ENCODE measurements around the gene HIPK4.

Gene HIPK4

GRCh38 chr19:40414542-40415535, 24.9 kb upstream of the HIPK4 start:
- Histone ChIP-seq H3K4me3 (ENCODE audit: low read length, poor library complexity, severe bottlenecking) (no peak overlapping the region), H4K20me1 (ENCODE audit: insufficient read depth, low read length, poor library complexity, severe bottlenecking) (no peaks in the 10 kb centered on the region), H3K9ac (ENCODE audit: low read depth, low read length, poor library complexity, severe bottlenecking) (no peak overlapping the region), H2AFZ (ENCODE audit: low read length) (no peak overlapping the region), H3K4me1 (ENCODE audit: insufficient read depth, low read length, poor library complexity, severe bottlenecking) (peaks cover 10% of the 10 kb centered on the region), H3K4me2 (ENCODE audit: low read depth, low read length, poor library complexity, severe bottlenecking) (no peak overlapping the region), H3K9me2 (replicated peaks; ENCODE audit: low read depth, low read length) (no peaks in the 10 kb centered on the region), H3K36me3 (ENCODE audit: insufficient read depth, low read length) (no peaks in the 10 kb centered on the region), H3F3A (ENCODE audit: low read depth) (no peaks in the 10 kb centered on the region), H3K27me3 (ENCODE audit: insufficient read depth, low read length, poor library complexity, severe bottlenecking) (no peaks in the 10 kb centered on the region), H3K79me2 (ENCODE audit: insufficient read depth, low read length) (no peaks in the 10 kb centered on the region), H3K9me3 (ENCODE audit: insufficient read depth, low read depth, low read length) (no peaks in the 10 kb centered on the region)
- TF ChIP-seq CTCF (conservative IDR thresholded peaks at IDR 0.05; ENCODE audit: low read length): no peak
- no peak for TF ChIP-seq EZH2phosphoT487 (IDR thresholded peaks at IDR 0.05; ENCODE audit: borderline replicate concordance)

- no peaks in the 10 kb centered on the region for H3K9me3 ChIP-seq (ENCODE audit: insufficient read depth, low read depth, low read length)
- H3K4me2 ChIP-seq (ENCODE audit: low read depth, low read length, poor library complexity, severe bottlenecking): no peak within 1 kb of the TSS
- H3K27me3 ChIP-seq (ENCODE audit: insufficient read depth, low read length, poor library complexity, severe bottlenecking): no peaks in the 10 kb centered on the region
- peak within 1 kb of the TSS; percentile 46 for H2AFZ ChIP-seq (ENCODE audit: low read length)
- H3K79me2 ChIP-seq (ENCODE audit: insufficient read depth, low read length): no peaks in the 10 kb centered on the region
- no peak for TF ChIP-seq CTCF (conservative IDR thresholded peaks at IDR 0.05; ENCODE audit: low read length)
- TF ChIP-seq EZH2phosphoT487 (IDR thresholded peaks at IDR 0.05; ENCODE audit: borderline replicate concordance): no peak
- H3K4me1 ChIP-seq (ENCODE audit: insufficient read depth, low read length, poor library complexity, severe bottlenecking): peaks cover 12% of the 10 kb centered on the region
- H3K9ac ChIP-seq (ENCODE audit: low read depth, low read length, poor library complexity, severe bottlenecking): peak within 1 kb of the TSS; percentile 18
- H4K20me1 ChIP-seq (ENCODE audit: insufficient read depth, low read length, poor library complexity, severe bottlenecking): no peaks in the 10 kb centered on the region
- no peaks in the 10 kb centered on the region for H3F3A ChIP-seq (ENCODE audit: low read depth)
- H3K9me2 ChIP-seq (replicated peaks; ENCODE audit: low read depth, low read length): no peaks in the 10 kb centered on the region
- no peak within 1 kb of the TSS for H3K4me3 ChIP-seq (ENCODE audit: low read length, poor library complexity, severe bottlenecking)
- no peaks in the 10 kb centered on the region for H3K36me3 ChIP-seq (ENCODE audit: insufficient read depth, low read length)
Observed at GRCh38 chr19:40413291-40413845, 23.4 kb upstream of the HIPK4 start, which contains the start of gene PRX. PRX (minus strand) TSS chr19:40413378; CDS start chr19:40407932, 5,446 bp downstream.

GRCh38 chr19:40412866-40413265, 22.9 kb upstream of the HIPK4 start:
- H2AFZ ChIP-seq (ENCODE audit: low read length): no peak overlapping the region
- H3K36me3 ChIP-seq (ENCODE audit: insufficient read depth, low read length): no peaks in the 10 kb centered on the region
- H3K79me2 ChIP-seq (ENCODE audit: insufficient read depth, low read length): no peaks in the 10 kb centered on the region
- no peak overlapping the region for H3K4me2 ChIP-seq (ENCODE audit: low read depth, low read length, poor library complexity, severe bottlenecking)
- no peaks in the 10 kb centered on the region for H3K27me3 ChIP-seq (ENCODE audit: insufficient read depth, low read length, poor library complexity, severe bottlenecking)
- H4K20me1 ChIP-seq (ENCODE audit: insufficient read depth, low read length, poor library complexity, severe bottlenecking): no peaks in the 10 kb centered on the region
- H3K9ac ChIP-seq (ENCODE audit: low read depth, low read length, poor library complexity, severe bottlenecking): no peak overlapping the region
- H3K9me2 ChIP-seq (replicated peaks; ENCODE audit: low read depth, low read length): no peaks in the 10 kb centered on the region
- no peaks in the 10 kb centered on the region for H3F3A ChIP-seq (ENCODE audit: low read depth)
- peaks cover 12% of the 10 kb centered on the region for H3K4me1 ChIP-seq (ENCODE audit: insufficient read depth, low read length, poor library complexity, severe bottlenecking)
- no peak overlapping the region for H3K4me3 ChIP-seq (ENCODE audit: low read length, poor library complexity, severe bottlenecking)
- no peaks in the 10 kb centered on the region for H3K9me3 ChIP-seq (ENCODE audit: insufficient read depth, low read depth, low read length)
- TF ChIP-seq EZH2phosphoT487 (IDR thresholded peaks at IDR 0.05; ENCODE audit: borderline replicate concordance) (no peak), CTCF (conservative IDR thresholded peaks at IDR 0.05; ENCODE audit: low read length) (no peak)
